Measurements from ENCODE around the gene HSD3B2.

The HSD3B2 gene

GRCh38 chr1:119463569-119463968, 48.6 kb downstream of the HSD3B2 start:
- no peak for DNase-seq (ENCODE audit: low spot score)

- DNase-seq (ENCODE audit: low spot score), result no peak
Measured at GRCh38 chr1:119466445-119466844, 51.5 kb downstream of the HSD3B2 start.

GRCh38 chr1:119467219-119467618, 52.3 kb downstream of the HSD3B2 start:
- no peak for DNase-seq (ENCODE audit: low spot score)

GRCh38 chr1:119467857-119468668, 53.1 kb downstream of the HSD3B2 start:
- DNase-seq (ENCODE audit: low spot score), result no peak

- no peak for DNase-seq (ENCODE audit: low spot score)
Measured at GRCh38 chr1:119469741-119470140, 54.8 kb downstream of the HSD3B2 start.

GRCh38 chr1:119470377-119470776, 55.4 kb downstream of the HSD3B2 start:
- DNase-seq (ENCODE audit: low spot score), result no peak

GRCh38 chr1:119470958-119471357, 56.0 kb downstream of the HSD3B2 start:
- DNase-seq (ENCODE audit: low spot score), result no peak

GRCh38 chr1:119471566-119471965, 56.6 kb downstream of the HSD3B2 start:
- no peak for DNase-seq (ENCODE audit: low spot score)

- no peak for DNase-seq (ENCODE audit: low spot score)
Measured at GRCh38 chr1:119472080-119472818, 57.3 kb downstream of the HSD3B2 start.

All from AG20443 (cell line).